Liver (tissue), 10 donors: ENCODE measurements around the gene MED25. TPM values are rescaled to one million over a fixed set of nuclear protein-coding genes. Genes with fewer than 3 reads are reported as not detected.

Experiments used
- DNase-seq: peaks from one replicate; pipeline ENCODE4 v3.0.0-alpha.2; 2017; ENCODE audit warnings: low spot score
- H3K27ac ChIP-seq, 2 donors: one replicate each; pipeline ENCODE4 v1.7.0; 2013; ENCODE audit warnings: inconsistent platforms in 2 of 2, low read length in 2 of 2, control low read depth in 1 of 2, low read depth in 1 of 2, mild to moderate bottlenecking in 1 of 2
- H3K27me3 ChIP-seq, 4 donors: one replicate each; pipeline versions ENCODE4 v1.6.1 to v1.7.0; 2013; ENCODE audit warnings: low read length in 3 of 4, inconsistent platforms in 1 of 4, mild to moderate bottlenecking in 1 of 4, moderate library complexity in 1 of 4; ENCODE audit not compliant: control insufficient read depth in 4 of 4, insufficient read depth in 4 of 4
- H3K36me3 ChIP-seq, 4 donors: one replicate each; pipeline versions ENCODE4 v1.6.1 to v1.7.0; 2013; ENCODE audit warnings: low read length in 3 of 4, mild to moderate bottlenecking in 3 of 4, low read depth in 1 of 4, moderate library complexity in 1 of 4; ENCODE audit not compliant: control insufficient read depth in 4 of 4, insufficient read depth in 3 of 4
- H3K4me1 ChIP-seq, 4 donors: one replicate each; pipeline versions ENCODE4 v1.6.1 to v1.7.0; 2013; ENCODE audit warnings: low read length in 3 of 4, mild to moderate bottlenecking in 3 of 4, moderate library complexity in 1 of 4; ENCODE audit not compliant: control insufficient read depth in 4 of 4, insufficient read depth in 4 of 4
- H3K4me3 ChIP-seq, 3 donors: one replicate each; pipeline versions ENCODE4 v1.6.1 to v1.7.0; 2013; ENCODE audit warnings: low read length in 3 of 3, control low read depth in 1 of 3, low read depth in 1 of 3, mild to moderate bottlenecking in 1 of 3
- H3K9ac ChIP-seq, 2 donors: one replicate each; pipeline ENCODE4 v1.7.0; 2013; ENCODE audit warnings: low read length in 2 of 2, mild to moderate bottlenecking in 2 of 2, moderate library complexity in 2 of 2, control low read depth in 1 of 2, low read depth in 1 of 2
- H3K9me3 ChIP-seq, 4 donors: one replicate each; pipeline versions ENCODE4 v1.6.1 to v1.7.0; 2013; ENCODE audit warnings: low read length in 3 of 4; ENCODE audit not compliant: control insufficient read depth in 4 of 4
- EGR1 ChIP-seq, 2 donors: IDR thresholded peaks; 2 replicates each; pipeline ENCODE4 v1.6.1; 2016 to 2018; ENCODE audit warnings: antibody characterized with exemption in 2 of 2, low read depth in 2 of 2
- FOXA2 ChIP-seq: IDR thresholded peaks from 2 replicates; pipeline ENCODE4 v1.6.1; 2016; ENCODE audit warnings: antibody characterized with exemption
- GABPA ChIP-seq, 2 donors: IDR thresholded peaks in 1 of 2; conservative IDR thresholded peaks in 1 of 2; 2 replicates each; pipeline ENCODE4 v1.6.1; 2016; ENCODE audit warnings: antibody characterized with exemption in 2 of 2, mild to moderate bottlenecking in 1 of 2, moderate library complexity in 1 of 2
- HNF4A ChIP-seq, 2 donors: conservative IDR thresholded peaks; 2 replicates each; pipeline ENCODE4 v1.6.1; 2016; ENCODE audit warnings: antibody characterized with exemption in 2 of 2, mild to moderate bottlenecking in 2 of 2
- MAX ChIP-seq: IDR thresholded peaks from 2 replicates; pipeline ENCODE4 v1.6.1; 2016; ENCODE audit warnings: antibody characterized with exemption
- NR2F2 ChIP-seq: IDR thresholded peaks from 2 replicates; pipeline ENCODE4 v1.6.1; 2016; ENCODE audit warnings: antibody characterized with exemption
- RAD21 ChIP-seq, 2 donors: IDR thresholded peaks; 2 replicates each; pipeline ENCODE4 v1.6.1; 2016; ENCODE audit warnings: antibody characterized with exemption in 2 of 2, mild to moderate bottlenecking in 2 of 2
- RXRA ChIP-seq, 2 donors: IDR thresholded peaks; 2 replicates each; pipeline ENCODE4 v1.6.1; 2017 to 2018; ENCODE audit warnings: antibody characterized with exemption in 2 of 2, mild to moderate bottlenecking in 1 of 2
- YY1 ChIP-seq: IDR thresholded peaks from 2 replicates; pipeline ENCODE4 v1.6.1; 2016; ENCODE audit warnings: antibody characterized with exemption, mild to moderate bottlenecking
- WGBS: extraction: QIAGEN DNeasy Blood & Tissue Kit; methylation state at CpG from one replicate; pipeline ENCODE4 v1.1.7; 2013; 5-methylcytosine and 5-hydroxymethylcytosine counted together
- polyA plus RNA-seq, 2 donors: library from polyadenylated mRNA; stranded (reverse) in 1 of 2; unstranded in 1 of 2; fragments of 200-250 nt in 1 of 2; fragments of >200 nt in 1 of 2; fragmentation: Nextera tagmentation in 1 of 2; extraction: Ambion mirVana in 1 of 2; gene quantifications; one replicate each; pipeline versions ENCODE4 v1.2.1 to v1.2.3, GENCODE V29; 2013 to 2015
- small RNA-seq: library from RNA; depleted of rRNA; stranded (forward); fragments of <200 nt; gene quantifications from one replicate; pipeline ENCODE3, GENCODE V24; 2014
- total RNA-seq, 2 donors: library from RNA; depleted of rRNA; stranded (reverse); fragments of >200 nt; gene quantifications; one replicate each; pipeline ENCODE4 v1.2.3, GENCODE V29; 2014
- TF ChIP-seq, protein P1 (sequence below): IDR thresholded peaks from 2 replicates; pipeline ENCODE4 v1.6.1; 2016; ENCODE audit warnings: antibody characterized with exemption, mild to moderate bottlenecking
- donor health status: healthy.
- donor health status: healthy.
- donor health status: healthy.
- donor health status: healthy.
- donor health status: healthy.

Gene MED25
- total and polyA plus RNA-seq, 4 donors: 4.7 to 24.1 (median 9.6) TPM

DNA sequence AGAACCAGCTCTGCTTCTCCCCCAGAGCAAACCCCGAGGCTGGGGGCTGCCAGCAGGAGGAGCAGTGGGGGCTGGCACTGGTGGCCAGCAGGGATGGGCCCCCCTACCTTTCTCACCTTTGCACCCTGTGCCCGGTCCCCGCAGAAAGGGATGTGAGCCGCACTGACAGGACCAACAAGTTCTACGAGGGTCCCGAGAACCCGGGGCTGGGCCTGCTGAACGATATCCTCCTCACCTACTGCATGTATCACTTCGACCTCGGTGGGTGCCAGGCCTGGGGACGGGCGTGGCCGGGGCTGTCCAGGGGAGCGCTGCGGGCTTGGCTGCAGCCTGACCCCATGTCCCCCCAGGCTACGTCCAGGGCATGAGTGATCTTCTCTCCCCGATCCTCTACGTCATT is 66.0 kb downstream of the MED25 start (continued):
- TF ChIP-seq GABPA (IDR thresholded peaks at IDR 0.05 in 1 of 2, conservative IDR thresholded peaks at IDR 0.05 in 1 of 2) (no peak), RAD21 (IDR thresholded peaks at IDR 0.05) (no peak), NR2F2 (no peak)

- Histone ChIP-seq H3K9me3 (no peaks in the 10 kb centered on the region), H3K27ac (no peak overlapping the region), H3K4me1 (peaks cover 0 to 8% (median 3%) of the 10 kb centered on the region in 4 donors), H3K4me3 (no peak overlapping the region), H3K27me3 (no peaks in the 10 kb centered on the region), H3K36me3 (peaks cover 41 to 57% (median 46%) of the 10 kb centered on the region in 4 donors), H3K9ac (no peak overlapping the region)
- 94% methylated on average over 3 of the region's 3 CpGs for WGBS
- DNase-seq: no peak
- TF ChIP-seq GABPA (IDR thresholded peaks at IDR 0.05 in 1 of 2, conservative IDR thresholded peaks at IDR 0.05 in 1 of 2) (no peak), RXRA (IDR thresholded peaks at IDR 0.05) (no peak), HNF4A (conservative IDR thresholded peaks at IDR 0.05) (no peak), FOXA2 (no peak), RAD21 (IDR thresholded peaks at IDR 0.05) (no peak), MAX (no peak), EGR1 (IDR thresholded peaks at IDR 0.05; ENCODE audit: low read depth in 2 of 2) (no peak), YY1 (no peak), NR2F2 (no peak)
- TF ChIP-seq, protein P1, sequence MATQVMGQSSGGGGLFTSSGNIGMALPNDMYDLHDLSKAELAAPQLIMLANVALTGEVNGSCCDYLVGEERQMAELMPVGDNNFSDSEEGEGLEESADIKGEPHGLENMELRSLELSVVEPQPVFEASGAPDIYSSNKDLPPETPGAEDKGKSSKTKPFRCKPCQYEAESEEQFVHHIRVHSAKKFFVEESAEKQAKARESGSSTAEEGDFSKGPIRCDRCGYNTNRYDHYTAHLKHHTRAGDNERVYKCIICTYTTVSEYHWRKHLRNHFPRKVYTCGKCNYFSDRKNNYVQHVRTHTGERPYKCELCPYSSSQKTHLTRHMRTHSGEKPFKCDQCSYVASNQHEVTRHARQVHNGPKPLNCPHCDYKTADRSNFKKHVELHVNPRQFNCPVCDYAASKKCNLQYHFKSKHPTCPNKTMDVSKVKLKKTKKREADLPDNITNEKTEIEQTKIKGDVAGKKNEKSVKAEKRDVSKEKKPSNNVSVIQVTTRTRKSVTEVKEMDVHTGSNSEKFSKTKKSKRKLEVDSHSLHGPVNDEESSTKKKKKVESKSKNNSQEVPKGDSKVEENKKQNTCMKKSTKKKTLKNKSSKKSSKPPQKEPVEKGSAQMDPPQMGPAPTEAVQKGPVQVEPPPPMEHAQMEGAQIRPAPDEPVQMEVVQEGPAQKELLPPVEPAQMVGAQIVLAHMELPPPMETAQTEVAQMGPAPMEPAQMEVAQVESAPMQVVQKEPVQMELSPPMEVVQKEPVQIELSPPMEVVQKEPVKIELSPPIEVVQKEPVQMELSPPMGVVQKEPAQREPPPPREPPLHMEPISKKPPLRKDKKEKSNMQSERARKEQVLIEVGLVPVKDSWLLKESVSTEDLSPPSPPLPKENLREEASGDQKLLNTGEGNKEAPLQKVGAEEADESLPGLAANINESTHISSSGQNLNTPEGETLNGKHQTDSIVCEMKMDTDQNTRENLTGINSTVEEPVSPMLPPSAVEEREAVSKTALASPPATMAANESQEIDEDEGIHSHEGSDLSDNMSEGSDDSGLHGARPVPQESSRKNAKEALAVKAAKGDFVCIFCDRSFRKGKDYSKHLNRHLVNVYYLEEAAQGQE: no peak
Observed at GRCh38 chr19:49884760-49885159, 66.7 kb downstream of the MED25 start.

Small RNA genes within 50 kb of the gene (small RNA-seq; reads per million reads assigned to genes)
- gene MIR4749 (not detected), gene MIR6799 (not detected)

Other genes with a start within 250 kb of the MED25 start
- gene NOSIP, start 237.7 kb upstream of the MED25 start, total RNA-seq: 10 to 100 TPM; 19.3 to 33.3 TPM
- gene NOSIP, start 237.7 kb upstream of the MED25 start, polyA plus RNA-seq: 10 to 100 TPM; 27.7 to 45.2 TPM
- gene PRRG2, start 237.0 kb upstream of the MED25 start, total RNA-seq: 1 to 10 TPM; 1.1 to 1.4 TPM
- gene PRRG2, start 237.0 kb upstream of the MED25 start, polyA plus RNA-seq: 1 to 10 TPM; 2.8 TPM
- 1 to 10 TPM; 2.8 TPM for gene PRR12, start 227.1 kb upstream of the MED25 start, total RNA-seq
- gene PRR12, start 227.1 kb upstream of the MED25 start, polyA plus RNA-seq: 1 to 10 TPM in 1 of 2 donors, under 1 TPM in 1; 0.86 to 3.5 TPM
- 1 to 10 TPM; 4.1 to 5.7 TPM for gene RRAS, start 178.1 kb upstream of the MED25 start, total RNA-seq
- gene RRAS, start 178.1 kb upstream of the MED25 start, polyA plus RNA-seq: 10 to 100 TPM; 16.5 to 18.5 TPM
- gene SCAF1, start 176.1 kb upstream of the MED25 start, total RNA-seq: 10 to 100 TPM in 1 of 2 donors, 1 to 10 TPM in 1; 9.2 to 10.6 TPM
- 10 to 100 TPM in 1 of 2 donors, 1 to 10 TPM in 1; 4.6 to 17.6 TPM for gene SCAF1, start 176.1 kb upstream of the MED25 start, polyA plus RNA-seq
- 10 to 100 TPM; 24.4 to 31.7 TPM for gene IRF3, start 152.4 kb upstream of the MED25 start, total RNA-seq
- gene IRF3, start 152.4 kb upstream of the MED25 start, polyA plus RNA-seq: 10 to 100 TPM; 18.2 to 33.6 TPM
- gene BCL2L12, start 152.4 kb upstream of the MED25 start, total RNA-seq: 1 to 10 TPM; 1.6 to 6.3 TPM
- gene BCL2L12, start 152.4 kb upstream of the MED25 start, polyA plus RNA-seq: 10 to 100 TPM in 1 of 2 donors, 1 to 10 TPM in 1; 7.2 to 15.7 TPM
- gene PRMT1, start 141.0 kb upstream of the MED25 start, total RNA-seq: 10 to 100 TPM; 61.6 to 67.2 TPM
- 10 to 100 TPM; 35.1 to 46.0 TPM for gene PRMT1, start 141.0 kb upstream of the MED25 start, polyA plus RNA-seq
- gene ADM5, start 128.7 kb upstream of the MED25 start, total RNA-seq: under 1 TPM; 0.28 to 0.84 TPM
- under 1 TPM; 0.11 to 0.23 TPM for gene ADM5, start 128.7 kb upstream of the MED25 start, polyA plus RNA-seq
- gene CPT1C, start 127.2 kb upstream of the MED25 start, total RNA-seq: under 1 TPM; 0.37 to 0.50 TPM
- under 1 TPM; 0.67 to 0.75 TPM for gene CPT1C, start 127.2 kb upstream of the MED25 start, polyA plus RNA-seq
- gene TSKS, start 55.0 kb upstream of the MED25 start, total RNA-seq: under 1 TPM; 0.08 to 0.61 TPM
- gene TSKS, start 55.0 kb upstream of the MED25 start, polyA plus RNA-seq: under 1 TPM in 1 of 2 donors, not detected in 1; 0.07 TPM
- gene AP2A1, start 51.3 kb upstream of the MED25 start, total RNA-seq: 100 to 1,000 TPM in 1 of 2 donors, 10 to 100 TPM in 1; 58.0 to 123 TPM
- 10 to 100 TPM; 20.1 to 57.0 TPM for gene AP2A1, start 51.3 kb upstream of the MED25 start, polyA plus RNA-seq
- gene FUZ, start 5.0 kb upstream of the MED25 start, total RNA-seq: 10 to 100 TPM in 1 of 2 donors, 1 to 10 TPM in 1; 3.8 to 12.5 TPM
- gene FUZ, start 5.0 kb upstream of the MED25 start, polyA plus RNA-seq: 1 to 10 TPM; 6.4 to 7.6 TPM
- gene PTOV1, start 32.9 kb downstream of the MED25 start, total RNA-seq: 10 to 100 TPM; 38.0 to 40.7 TPM
- 10 to 100 TPM; 41.9 to 52.3 TPM for gene PTOV1, start 32.9 kb downstream of the MED25 start, polyA plus RNA-seq
- 10 to 100 TPM; 17.3 to 30.9 TPM for gene PNKP, start 49.3 kb downstream of the MED25 start, total RNA-seq
- gene PNKP, start 49.3 kb downstream of the MED25 start, polyA plus RNA-seq: 10 to 100 TPM; 18.5 to 21.1 TPM
- 10 to 100 TPM in 1 of 2 donors, 1 to 10 TPM in 1; 6.8 to 10.3 TPM for gene AKT1S1, start 59.1 kb downstream of the MED25 start, total RNA-seq
- gene AKT1S1, start 59.1 kb downstream of the MED25 start, polyA plus RNA-seq: 10 to 100 TPM; 15.4 to 43.9 TPM
- 10 to 100 TPM; 11.3 to 14.9 TPM for gene TBC1D17, start 59.4 kb downstream of the MED25 start, total RNA-seq
- gene TBC1D17, start 59.4 kb downstream of the MED25 start, polyA plus RNA-seq: 10 to 100 TPM; 19.5 to 27.9 TPM
- gene IL4I1, start 78.6 kb downstream of the MED25 start, total RNA-seq: under 1 TPM; 0.08 to 0.75 TPM
- gene IL4I1, start 78.6 kb downstream of the MED25 start, polyA plus RNA-seq: under 1 TPM; 0.17 to 0.30 TPM
- gene ATF5, start 110.9 kb downstream of the MED25 start, total RNA-seq: 100 to 1,000 TPM in 1 of 2 donors, 10 to 100 TPM in 1; 42.3 to 143 TPM
- gene ATF5, start 110.9 kb downstream of the MED25 start, polyA plus RNA-seq: 1,000 to 10,000 TPM in 1 of 2 donors, 100 to 1,000 TPM in 1; 550 to 2,086 TPM
- gene NUP62, start 111.2 kb downstream of the MED25 start, total RNA-seq: 10 to 100 TPM; 14.2 to 19.8 TPM
- gene NUP62, start 111.2 kb downstream of the MED25 start, polyA plus RNA-seq: 10 to 100 TPM; 16.7 to 19.6 TPM
- 1 to 10 TPM; 4.4 to 8.9 TPM for gene SIGLEC11, start 142.9 kb downstream of the MED25 start, total RNA-seq
- gene SIGLEC11, start 142.9 kb downstream of the MED25 start, polyA plus RNA-seq: 1 to 10 TPM in 1 of 2 donors, under 1 TPM in 1; 0.49 to 2.1 TPM
- 10 to 100 TPM; 16.2 to 23.0 TPM for gene VRK3, start 207.1 kb downstream of the MED25 start, total RNA-seq
- gene VRK3, start 207.1 kb downstream of the MED25 start, polyA plus RNA-seq: 10 to 100 TPM; 17.7 to 23.6 TPM
- gene ZNF473, start 207.7 kb downstream of the MED25 start, total RNA-seq: 1 to 10 TPM; 3.6 to 4.0 TPM
- 1 to 10 TPM in 1 of 2 donors, under 1 TPM in 1; 0.92 to 1.9 TPM for gene ZNF473, start 207.7 kb downstream of the MED25 start, polyA plus RNA-seq